Hepatocyte (in vitro differentiated cells): Measurements from ENCODE around the gene AXIN1.

ENCODE experiments used
- EZH2 ChIP-seq: fragments of 200-600 bp; sonication (generic); IDR thresholded peaks from 2 replicates; pipeline ENCODE4 v1.6.1; 2016; ENCODE audit warnings: antibody characterized with exemption, mild to moderate bottlenecking, borderline replicate concordance
- EZH2phosphoT487 ChIP-seq: fragments of 200-600 bp; sonication (generic); IDR thresholded peaks from one replicate; pipeline ENCODE4 v1.6.1; 2018; ENCODE audit warnings: antibody characterized with exemption, mild to moderate bottlenecking, low read depth, moderate library complexity; ENCODE audit not compliant: unreplicated experiment, severe bottlenecking
- TF ChIP-seq, protein P1 (sequence below): fragments of 200-600 bp; sonication (generic); IDR thresholded peaks from 2 replicates; pipeline ENCODE4 v1.5.1; 2016; ENCODE audit warnings: antibody characterized with exemption, mild to moderate bottlenecking; ENCODE audit not compliant: poor library complexity

- TF ChIP-seq, protein P1, sequence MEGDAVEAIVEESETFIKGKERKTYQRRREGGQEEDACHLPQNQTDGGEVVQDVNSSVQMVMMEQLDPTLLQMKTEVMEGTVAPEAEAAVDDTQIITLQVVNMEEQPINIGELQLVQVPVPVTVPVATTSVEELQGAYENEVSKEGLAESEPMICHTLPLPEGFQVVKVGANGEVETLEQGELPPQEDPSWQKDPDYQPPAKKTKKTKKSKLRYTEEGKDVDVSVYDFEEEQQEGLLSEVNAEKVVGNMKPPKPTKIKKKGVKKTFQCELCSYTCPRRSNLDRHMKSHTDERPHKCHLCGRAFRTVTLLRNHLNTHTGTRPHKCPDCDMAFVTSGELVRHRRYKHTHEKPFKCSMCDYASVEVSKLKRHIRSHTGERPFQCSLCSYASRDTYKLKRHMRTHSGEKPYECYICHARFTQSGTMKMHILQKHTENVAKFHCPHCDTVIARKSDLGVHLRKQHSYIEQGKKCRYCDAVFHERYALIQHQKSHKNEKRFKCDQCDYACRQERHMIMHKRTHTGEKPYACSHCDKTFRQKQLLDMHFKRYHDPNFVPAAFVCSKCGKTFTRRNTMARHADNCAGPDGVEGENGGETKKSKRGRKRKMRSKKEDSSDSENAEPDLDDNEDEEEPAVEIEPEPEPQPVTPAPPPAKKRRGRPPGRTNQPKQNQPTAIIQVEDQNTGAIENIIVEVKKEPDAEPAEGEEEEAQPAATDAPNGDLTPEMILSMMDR: no peak
- TF ChIP-seq EZH2: no peak
- no peak for TF ChIP-seq EZH2phosphoT487
These were observed 76.0 kb downstream of the AXIN1 start for GRCh38 chr16:276426-277077.
